GM19035 (cell line): Measurements from ENCODE around the gene ABCA13.
"Not testable (repeated sequence)": the region's sequence is repeated elsewhere in the genome, so short reads cannot be mapped to it uniquely, and the experiment has no call there.

ENCODE experiments used
- ATAC-seq: cut with Tn5 transposase; IDR thresholded peaks from one replicate; pipeline ENCODE4 v1.9.1; 2021; ENCODE audit not compliant: unreplicated experiment

The ABCA13 gene

GRCh38 chr7:48173313-48173712, 2.1 kb downstream of the ABCA13 start:
- no peak for ATAC-seq

- no peak for ATAC-seq
Observed at GRCh38 chr7:48173756-48174382, 2.6 kb downstream of the ABCA13 start.

- ATAC-seq, result no peak
Observed at GRCh38 chr7:48175019-48175418, 3.8 kb downstream of the ABCA13 start.

DNA sequence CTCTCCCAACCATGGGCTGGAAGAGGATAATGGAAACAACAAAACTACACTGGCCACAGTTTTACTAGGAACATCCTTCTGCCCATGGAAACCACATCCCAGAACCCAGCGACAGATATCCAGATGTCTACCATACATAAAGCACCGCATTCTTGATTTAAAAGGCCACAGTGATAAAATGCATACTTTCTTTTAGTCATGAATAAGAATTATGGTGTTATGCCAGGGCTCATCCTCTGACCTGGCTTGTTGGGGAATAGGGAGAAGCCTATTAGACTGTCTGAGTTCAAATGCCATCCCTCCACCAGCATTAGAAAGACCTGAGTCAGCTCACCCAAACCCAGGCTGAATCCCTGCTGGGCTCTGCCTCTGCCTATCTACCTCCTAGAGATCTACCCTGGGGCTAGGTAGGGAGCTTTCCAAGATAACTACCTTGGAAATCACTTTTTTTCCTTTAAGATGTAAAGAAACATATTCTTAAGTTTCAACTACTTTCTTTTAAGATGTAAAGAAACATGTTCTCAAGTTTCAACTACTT, 5.2 kb downstream of the ABCA13 start:
- no peak for ATAC-seq

DNA sequence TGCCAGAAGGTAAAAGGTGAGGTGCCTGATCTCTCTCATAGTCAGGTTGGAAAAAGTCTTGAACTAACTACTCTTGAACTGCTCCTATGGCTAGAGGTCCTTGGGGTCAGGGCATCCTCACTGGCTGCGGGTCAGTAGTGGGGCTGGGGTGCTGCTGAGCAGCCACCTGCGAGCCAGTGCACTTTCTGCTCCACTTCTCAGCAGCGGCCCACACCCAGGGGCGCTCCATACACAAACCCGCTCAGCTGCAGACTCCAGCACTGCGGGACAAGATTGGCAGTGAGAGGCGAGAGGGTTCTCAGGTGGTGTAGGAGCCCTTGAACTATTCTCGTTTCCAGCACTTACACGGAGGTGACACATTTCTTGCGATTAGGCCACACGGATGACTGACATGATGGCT, 6.0 kb downstream of the ABCA13 start:
- no peak for ATAC-seq

DNA sequence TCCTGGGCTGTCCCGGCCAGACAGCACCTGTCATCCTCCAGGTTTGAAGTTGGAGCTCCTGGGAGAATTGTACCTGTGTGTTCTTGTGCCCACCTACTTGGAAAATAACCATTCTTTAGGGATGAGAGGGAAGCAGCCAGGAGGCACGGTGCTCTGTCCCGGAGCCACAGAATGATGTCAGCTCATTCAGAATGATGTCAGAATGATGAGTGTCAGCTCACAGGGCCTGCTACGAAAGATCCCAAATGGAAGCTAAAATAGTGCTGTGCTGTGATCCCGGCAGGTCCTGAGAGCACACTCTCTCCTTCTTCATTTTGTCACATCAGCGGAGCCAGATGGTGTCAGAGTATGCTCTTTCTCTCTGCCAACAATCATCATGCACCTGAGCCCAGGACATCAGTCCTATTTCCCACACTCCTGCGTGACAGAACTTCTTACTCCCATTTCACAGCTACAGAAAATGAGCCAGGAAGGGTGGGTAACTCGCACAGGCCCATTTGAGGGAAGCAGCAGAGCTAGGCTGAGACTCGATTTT, 8.3 kb downstream of the ABCA13 start:
- no peak for ATAC-seq

- no peak for ATAC-seq
Observed at GRCh38 chr7:48180981-48181380, 9.7 kb downstream of the ABCA13 start.

- no peak for ATAC-seq
Observed at GRCh38 chr7:48182718-48183369, 11.6 kb downstream of the ABCA13 start.

DNA sequence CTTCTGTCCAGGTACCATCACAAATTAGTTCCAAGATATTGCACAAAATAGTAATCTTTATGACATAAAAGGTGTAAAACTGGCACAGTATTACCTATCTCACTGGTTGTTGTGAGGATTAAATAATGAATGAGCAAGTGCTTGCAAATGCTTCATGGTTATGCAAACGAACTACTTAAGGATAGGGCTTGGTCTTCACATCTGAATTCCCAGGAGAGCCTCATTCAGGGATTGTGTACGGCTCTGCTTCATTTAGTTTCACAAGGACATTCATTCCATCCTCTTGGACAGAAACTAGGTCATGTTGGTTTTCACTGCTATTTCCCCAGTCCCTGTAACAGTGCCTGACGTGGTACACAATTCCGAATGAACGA, 12.1 kb downstream of the ABCA13 start:
- ATAC-seq, result no peak

DNA sequence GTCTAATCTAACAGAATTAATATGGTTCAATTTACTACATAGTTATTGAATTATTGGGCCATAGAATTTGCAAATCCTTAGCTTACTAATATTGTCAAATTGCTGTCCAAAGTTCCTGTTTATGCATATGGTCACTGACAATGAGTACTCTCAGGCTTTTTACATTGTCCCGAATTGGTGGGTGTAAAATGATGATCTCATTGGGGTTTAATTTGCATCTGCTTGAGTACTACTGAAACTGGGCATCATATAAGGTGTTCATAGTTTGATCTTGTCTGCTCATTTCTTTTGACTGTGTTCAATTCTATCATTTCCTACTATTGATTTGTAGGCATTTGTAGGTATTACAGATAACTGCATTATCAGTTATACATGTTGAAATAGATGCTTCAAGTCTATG, 12.7 kb downstream of the ABCA13 start:
- ATAC-seq, result no peak

DNA sequence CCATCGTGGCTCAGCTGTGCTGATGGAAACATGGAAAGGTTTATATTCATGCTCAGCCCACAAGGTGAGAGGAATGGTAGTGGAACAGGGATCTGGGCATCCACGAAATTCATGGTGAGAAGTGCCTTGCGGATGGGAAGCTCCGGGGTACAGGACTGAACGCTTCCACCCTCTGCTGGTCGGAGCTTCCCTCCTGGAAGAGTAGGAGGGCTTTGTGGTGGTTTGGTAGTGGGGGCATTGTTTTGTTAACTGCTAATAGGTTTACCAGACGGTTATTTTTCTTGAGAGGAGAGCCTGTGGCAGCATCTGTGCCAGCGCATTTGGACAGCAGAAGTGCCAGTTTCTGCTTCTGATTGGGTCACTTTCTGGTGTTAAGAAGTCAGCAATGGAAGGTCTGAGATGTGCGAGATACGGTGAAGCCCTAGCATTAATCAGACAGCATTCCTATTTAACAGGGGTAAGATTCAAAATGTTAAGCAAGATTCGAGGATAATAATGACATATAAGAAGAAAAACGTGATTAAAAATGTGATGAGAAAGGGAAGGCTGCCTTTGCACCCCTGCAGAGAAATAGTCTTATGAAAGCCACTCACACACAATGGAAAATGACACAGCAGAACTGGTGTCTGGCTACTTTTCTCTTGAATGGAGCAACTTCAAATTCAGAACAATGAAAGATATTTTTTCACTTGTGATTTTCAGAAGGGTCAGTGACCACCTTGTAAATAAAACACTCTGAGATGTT, 17.7 kb downstream of the ABCA13 start:
- ATAC-seq, result no peak

GRCh38 chr7:48192996-48193395, 21.7 kb downstream of the ABCA13 start:
- ATAC-seq, result no peak

DNA sequence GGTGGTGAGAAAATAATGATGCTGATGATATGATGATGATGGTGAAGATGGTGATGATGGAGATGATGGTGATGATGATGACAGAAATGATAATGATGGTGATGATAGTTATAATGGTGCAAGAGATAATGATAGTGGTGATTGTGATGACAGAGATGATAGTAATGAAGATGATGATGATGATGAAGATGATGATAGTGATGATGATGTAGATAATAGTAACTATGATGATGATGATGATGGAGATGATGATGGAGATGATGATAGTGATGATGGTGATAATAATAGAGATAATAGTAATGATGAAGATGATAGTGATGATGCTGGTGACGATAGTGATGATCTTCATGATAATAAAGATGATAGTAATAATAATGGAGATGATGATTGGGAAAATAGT, 22.2 kb downstream of the ABCA13 start:
- ATAC-seq, result no peak

GRCh38 chr7:48200946-48201589, 29.8 kb downstream of the ABCA13 start:
- ATAC-seq, result not testable (repeated sequence)

DNA sequence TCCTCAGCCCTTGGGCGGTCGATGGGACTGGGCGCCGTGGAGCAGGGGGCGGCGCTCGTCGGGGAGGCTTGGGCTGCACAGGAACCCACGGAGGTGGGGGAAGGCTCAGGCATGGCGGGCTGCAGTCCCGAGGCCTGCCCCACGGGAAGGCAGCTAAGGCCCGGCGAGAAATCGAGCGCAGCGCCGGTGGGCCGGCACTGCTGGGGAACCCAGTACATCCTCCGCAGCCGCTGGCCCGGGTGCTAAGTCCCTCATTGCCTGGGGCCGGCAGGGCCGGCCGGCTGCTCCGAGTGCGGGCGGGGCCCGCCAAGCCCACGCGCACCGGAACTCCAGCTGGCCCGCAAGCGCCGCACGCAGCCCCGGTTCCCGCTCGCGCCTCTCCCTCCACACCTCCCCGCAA, 31.7 kb downstream of the ABCA13 start:
- ATAC-seq, result not testable (repeated sequence)

DNA sequence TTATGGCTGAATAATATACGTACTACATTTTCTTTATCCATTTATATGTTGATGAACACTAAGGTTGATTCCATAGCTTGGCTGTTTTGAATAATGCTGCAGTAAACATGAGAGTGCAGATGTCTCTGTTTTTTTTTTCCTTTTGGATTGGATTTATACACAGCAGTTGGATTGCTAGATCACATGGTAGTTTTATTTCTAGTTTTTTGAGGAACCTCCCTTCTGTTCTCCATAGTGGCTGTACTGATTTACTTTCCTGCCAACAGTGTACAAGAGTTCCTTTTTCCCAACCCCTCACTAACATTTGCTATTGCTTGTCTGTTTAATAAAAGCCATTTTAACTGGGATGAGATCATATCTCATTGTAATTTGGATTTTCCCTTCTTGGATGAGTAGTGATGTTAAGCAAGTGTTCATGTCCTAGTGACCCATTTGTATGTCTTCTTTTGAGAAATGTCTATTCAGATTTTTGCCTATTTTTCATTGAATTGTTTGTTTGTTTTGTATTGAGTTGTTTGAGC, 36.0 kb downstream of the ABCA13 start:
- ATAC-seq, result no peak

GRCh38 chr7:48209004-48209600, 37.8 kb downstream of the ABCA13 start:
- no peak for ATAC-seq

DNA sequence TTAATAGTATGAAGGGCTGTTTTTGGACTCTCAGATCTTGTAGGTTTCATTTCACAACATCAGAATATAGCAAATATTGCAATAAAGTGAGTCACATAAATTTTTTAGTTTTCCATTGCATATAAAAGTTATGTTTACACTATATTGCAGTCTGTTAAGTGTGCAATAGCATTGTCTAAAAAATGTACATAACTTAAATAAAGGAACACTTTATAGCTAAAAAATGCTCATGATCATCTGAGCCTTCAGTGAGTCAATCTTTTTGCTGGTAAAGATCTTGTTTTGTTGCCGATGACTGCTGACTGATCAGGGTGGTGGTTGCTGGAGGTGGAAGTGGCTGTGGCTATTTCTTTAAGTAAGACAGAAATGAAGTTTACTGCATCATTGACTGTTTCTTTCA, 42.0 kb downstream of the ABCA13 start:
- no peak for ATAC-seq

GRCh38 chr7:48217266-48217665, 46.0 kb downstream of the ABCA13 start:
- ATAC-seq, result no peak

- ATAC-seq, result no peak
Observed at GRCh38 chr7:48217753-48218152, 46.5 kb downstream of the ABCA13 start.

DNA sequence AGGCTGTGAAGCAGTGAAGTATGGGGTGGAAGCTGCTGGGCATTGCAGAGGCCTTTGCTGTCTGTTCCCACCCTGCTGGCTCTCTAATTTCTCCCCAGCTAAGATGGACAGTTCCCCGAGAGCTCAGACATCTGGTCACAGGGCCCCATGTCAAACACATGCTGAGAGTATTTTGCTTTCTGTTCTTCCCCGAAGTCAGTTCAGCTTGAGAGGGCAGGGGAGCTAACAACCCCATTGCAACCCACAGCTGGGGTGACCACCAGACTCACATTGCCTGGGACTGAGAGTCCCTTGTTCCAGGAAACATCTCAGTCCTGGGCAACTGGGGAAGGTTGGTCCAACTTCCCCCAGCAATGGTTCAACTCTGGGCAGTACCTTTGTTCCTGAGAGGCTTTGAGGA, 52.8 kb downstream of the ABCA13 start:
- no peak for ATAC-seq
